HCT116 (cell line): Measurements from ENCODE around the gene ATP2A3. TPM values are rescaled to one million over a fixed set of nuclear protein-coding genes. Genes with fewer than 3 reads are reported as not detected.

Source experiments
- ATAC-seq: fragments of 200-7000 bp; cut with Tn5 transposase; 2 replicates; pipeline ENCODE4 v1.9.1; 2020; ENCODE audit warnings: mild to moderate bottlenecking, moderate library complexity
- BruUV-seq: library from RNA; stranded (reverse); fragments of 400-500 nt; replicated peaks from 2 replicates; lab custom pipeline; 2021; lab: Mats Ljungman, UMichigan
- CTCF ChIA-PET: fragments of 300-600 bp; sonication (Branson Sonifier 250); formaldehyde crosslinking; loops from one replicate; lab custom pipeline; 2021; ENCODE audit warnings: antibody characterized with exemption; lab: Charles Lee
- POLR2A ChIA-PET: fragments of 300-600, 350-600 bp; sonication (Branson Sonifier 250); formaldehyde crosslinking; loops from one replicate; lab custom pipeline; 2021; ENCODE audit warnings: antibody characterized with exemption; lab: Charles Lee
- RAD21 ChIA-PET, 2 experiments: fragments of 300-600 bp; sonication (Branson Sonifier 250); formaldehyde crosslinking; loops; one replicate each; lab custom pipeline; 2023; ENCODE audit warnings: low total read pairs in 2 of 2; ENCODE audit not compliant: uncharacterized antibody in 2 of 2, unreplicated experiment in 2 of 2, low non-redundant PET in 1 of 2; lab: Charles Lee
- DNase-seq: peaks from one replicate; pipeline ENCODE4 v3.0.0-alpha.2; 2010; ENCODE audit warnings: low read depth, low spot score
- H2AFZ ChIP-seq: fragments of 200-600 bp; shearing (Covaris generic), sonication (generic); 2 replicates; pipeline ENCODE4 v1.6.1; 2017; ENCODE audit warnings: low read depth, mixed run types, mixed read lengths, antibody characterized with exemption, low read length; ENCODE audit not compliant: poor library complexity, severe bottlenecking
- H3K27ac ChIP-seq: 2 replicates; pipeline ENCODE4 v1.5.1; 2012; ENCODE audit warnings: low read depth, low read length
- H3K27me3 ChIP-seq: fragments of 200-600 bp; sonication (generic); 2 replicates; pipeline ENCODE4 v1.6.1; 2016; ENCODE audit warnings: mixed run types, low read length, mixed read lengths; ENCODE audit not compliant: insufficient read depth
- H3K36me3 ChIP-seq, 2 experiments: fragments of 200-500 bp in 1 of 2; fragments of 200-600 bp in 1 of 2; sonication (Bioruptor generic) in 1 of 2; sonication (generic) in 1 of 2; 2 replicates each; pipeline versions ENCODE4 v1.5.1 to v1.6.1; 2014 to 2016; ENCODE audit warnings: low read length in 2 of 2, inconsistent platforms in 1 of 2, mixed read lengths in 1 of 2, mixed run types in 1 of 2; ENCODE audit not compliant: insufficient read depth in 2 of 2, control insufficient read depth in 1 of 2
- H3K4me1 ChIP-seq, 2 experiments: fragments of 200-600 bp in 1 of 2; sonication (generic) in 1 of 2; 2 replicates each; pipeline versions ENCODE4 v1.5.1 to v1.6.1; 2012 to 2017; ENCODE audit warnings: low read length in 2 of 2, inconsistent platforms in 1 of 2, mild to moderate bottlenecking in 1 of 2, mixed read lengths in 1 of 2, mixed run types in 1 of 2, moderate library complexity in 1 of 2; ENCODE audit not compliant: insufficient read depth in 2 of 2, control insufficient read depth in 1 of 2
- H3K4me2 ChIP-seq: fragments of 200-600 bp; sonication (generic); 2 replicates; pipeline ENCODE4 v1.6.1; 2017; ENCODE audit warnings: mixed run types, low read length, mixed read lengths
- H3K4me3 ChIP-seq, 2 experiments: fragments of 200-600 bp in 1 of 2; sonication (generic) in 1 of 2; replicated peaks in 1 of 2; 2 replicates each; pipeline ENCODE4 v1.5.1; 2011 to 2016; ENCODE audit warnings: low read length in 2 of 2, control low read depth in 1 of 2, low read depth in 1 of 2, mild to moderate bottlenecking in 1 of 2, mixed read lengths in 1 of 2, mixed run types in 1 of 2
- H3K79me2 ChIP-seq: fragments of 200-600 bp; sonication (generic); 2 replicates; pipeline ENCODE4 v1.6.1; 2017; ENCODE audit warnings: mild to moderate bottlenecking, mixed run types, low read length, moderate library complexity, mixed read lengths; ENCODE audit not compliant: insufficient read depth
- H3K9ac ChIP-seq: fragments of 200-600 bp; sonication (generic); 2 replicates; pipeline ENCODE4 v1.6.1; 2016; ENCODE audit warnings: low read length, mixed read lengths
- H3K9me2 ChIP-seq: fragments of 200-600 bp; sonication (generic), shearing (Covaris generic); 2 replicates; pipeline ENCODE4 v1.6.1; 2017; ENCODE audit warnings: mixed run types, mild to moderate bottlenecking, moderate library complexity; ENCODE audit not compliant: insufficient read depth
- H3K9me3 ChIP-seq, 2 experiments: fragments of 200-500 bp in 1 of 2; fragments of 200-600 bp in 1 of 2; sonication (Bioruptor generic) in 1 of 2; sonication (generic) in 1 of 2; 2 replicates each; pipeline ENCODE4 v1.6.1; 2014 to 2017; ENCODE audit warnings: low read length in 2 of 2, mixed read lengths in 2 of 2, inconsistent platforms in 1 of 2, low read depth in 1 of 2, mild to moderate bottlenecking in 1 of 2, mixed run types in 1 of 2, moderate library complexity in 1 of 2; ENCODE audit not compliant: control insufficient read depth in 1 of 2, insufficient read depth in 1 of 2
- H4K20me1 ChIP-seq: fragments of 200-600 bp; sonication (generic), shearing (Covaris generic); 2 replicates; pipeline ENCODE4 v1.6.1; 2017; ENCODE audit warnings: mixed run types, mild to moderate bottlenecking, moderate library complexity; ENCODE audit not compliant: insufficient read depth
- CBX3 ChIP-seq: IDR thresholded peaks from 2 replicates; pipeline ENCODE4 v1.6.1; 2012; ENCODE audit warnings: low read depth
- CEBPB ChIP-seq: IDR thresholded peaks from 2 replicates; pipeline ENCODE4 v1.6.1; 2012; ENCODE audit warnings: low read depth
- EGR1 ChIP-seq: IDR thresholded peaks from 2 replicates; pipeline ENCODE4 v1.6.1; 2012; ENCODE audit warnings: low read depth
- ELF1 ChIP-seq: IDR thresholded peaks from 2 replicates; pipeline ENCODE4 v1.6.1; 2012; ENCODE audit warnings: low read depth, borderline replicate concordance
- EZH2 ChIP-seq: fragments of 200-600 bp; sonication (generic); IDR thresholded peaks from 2 replicates; pipeline ENCODE4 v1.6.1; 2017; ENCODE audit warnings: antibody characterized with exemption, mixed run types
- EZH2phosphoT487 ChIP-seq: fragments of 200-600 bp; IDR thresholded peaks from 2 replicates; pipeline ENCODE4 v1.6.1; 2018; ENCODE audit warnings: antibody characterized with exemption, borderline replicate concordance
- FOSL1 ChIP-seq: IDR thresholded peaks from 2 replicates; pipeline ENCODE4 v1.6.1; 2012; ENCODE audit warnings: low read depth
- JUND ChIP-seq: IDR thresholded peaks from 2 replicates; pipeline ENCODE4 v1.6.1; 2012
- MAX ChIP-seq: IDR thresholded peaks from 2 replicates; pipeline ENCODE4 v1.6.1; 2012
- POLR2A ChIP-seq: IDR thresholded peaks from 2 replicates; pipeline ENCODE4 v1.7.0; 2011; ENCODE audit warnings: borderline replicate concordance; ENCODE audit not compliant: insufficient read depth, insufficient read length; ENCODE audit errors: extremely low read depth
- POLR2AphosphoS5 ChIP-seq: IDR thresholded peaks from 2 replicates; pipeline ENCODE4 v1.6.1; 2011; ENCODE audit warnings: mild to moderate bottlenecking, low read depth, low read length, moderate library complexity
- RAD21 ChIP-seq: IDR thresholded peaks from 2 replicates; pipeline ENCODE4 v1.6.1; 2012; ENCODE audit warnings: low read depth, mild to moderate bottlenecking
- SRF ChIP-seq: IDR thresholded peaks from 2 replicates; pipeline ENCODE4 v1.6.1; 2012; ENCODE audit warnings: low read depth
- TCF7L2 ChIP-seq: IDR thresholded peaks from 2 replicates; pipeline ENCODE4 v1.7.0; 2011; ENCODE audit warnings: borderline replicate concordance, inconsistent platforms; ENCODE audit not compliant: insufficient read depth, insufficient read length; ENCODE audit errors: extremely low read depth
- ZNF274 ChIP-seq: fragments of 200-500 bp; sonication (Bioruptor generic); IDR thresholded peaks from 2 replicates; pipeline ENCODE4 v1.6.1; 2014; ENCODE audit warnings: mild to moderate bottlenecking, low read depth, low read length, inconsistent platforms
- intact Hi-C: fragments of 100-400 bp; cut with micrococcal nuclease; formaldehyde crosslinking; loops from 2 replicates; pipeline ENCODE4 v1.10.0; 2022
- total RNA-seq: library from RNA; stranded (reverse); gene quantifications from one replicate; pipeline ENCODE4 v1.2.1, GENCODE V29; 2021; ENCODE audit not compliant: unreplicated experiment
- TF ChIP-seq, protein P1 (sequence below): IDR thresholded peaks from 2 replicates; pipeline ENCODE4 v1.6.1; 2012

The ATP2A3 gene
- total RNA-seq, 1 experiment from 2014 or later = 23.1 TPM

- TF ChIP-seq ELF1 (no peak), FOSL1 (no peak), SRF (no peak)
Measured at GRCh38 chr17:4007346-4008081, 43.3 kb upstream of the ATP2A3 start (continued).

- no peaks in the 10 kb centered on the region for H3K27me3 ChIP-seq
Measured at GRCh38 chr17:4006745-4007211, 42.5 kb upstream of the ATP2A3 start.

More at GRCh38 chr17:4006745-4007211, 42.5 kb upstream of the ATP2A3 start:
- ATAC-seq (no peak), DNase-seq (no peak)
- no peaks in the 10 kb centered on the region for H3K9me3 ChIP-seq
- ChIA-PET RAD21 (no interaction called here), CTCF (no interaction called here), POLR2A (no interaction called here)
- no peak for TF ChIP-seq POLR2A
- no peak for TF ChIP-seq POLR2AphosphoS5
- TF ChIP-seq RAD21 = no peak
- TF ChIP-seq CBX3 = no peak
- TF ChIP-seq MAX = no peak
- TF ChIP-seq EZH2 = no peak
- TF ChIP-seq CEBPB = no peak
- TF ChIP-seq, protein P1, sequence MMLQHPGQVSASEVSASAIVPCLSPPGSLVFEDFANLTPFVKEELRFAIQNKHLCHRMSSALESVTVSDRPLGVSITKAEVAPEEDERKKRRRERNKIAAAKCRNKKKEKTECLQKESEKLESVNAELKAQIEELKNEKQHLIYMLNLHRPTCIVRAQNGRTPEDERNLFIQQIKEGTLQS = no peak
- TF ChIP-seq TCF7L2 = no peak
- TF ChIP-seq ZNF274 = no peak
- no peak for TF ChIP-seq SRF
- TF ChIP-seq EGR1 = no peak
- no peak for TF ChIP-seq FOSL1
- no peak for TF ChIP-seq JUND
- TF ChIP-seq EZH2phosphoT487 = no peak
- BruUV-seq = no TSS peak
- peaks cover 0 to 11% of the 10 kb centered on the region in 2 experiments; a peak in 2 of 4 replicates for H3K4me1 ChIP-seq
- H2AFZ ChIP-seq = no peak overlapping the region
- no peak overlapping the region for H3K9ac ChIP-seq
- intact Hi-C loops = no loop called here
- H4K20me1 ChIP-seq = no peaks in the 10 kb centered on the region
- peaks cover 0 to 2% of the 10 kb centered on the region in 2 experiments; a peak in 1 of 4 replicates for H3K36me3 ChIP-seq
- H3K4me3 ChIP-seq = no peak overlapping the region
- no peak overlapping the region for H3K4me2 ChIP-seq
- H3K79me2 ChIP-seq = no peaks in the 10 kb centered on the region
- no peaks in the 10 kb centered on the region for H3K9me2 ChIP-seq
- no peak overlapping the region for H3K27ac ChIP-seq
